Activated CD8-positive, alpha-beta memory T cell treated with anti-CD3 and anti-CD28 coated beads for 36 hours (primary cell): ENCODE results near the gene RADIL. TPM values are rescaled to one million over a fixed set of nuclear protein-coding genes. Genes with fewer than 3 reads are reported as not detected.
"Not testable (repeated sequence)": the region's sequence is repeated elsewhere in the genome, so short reads cannot be mapped to it uniquely, and the experiment has no call there.

Experiments used
- CTCF ChIA-PET: fragments of 350-600 bp; sonication (Branson Sonifier 250); formaldehyde crosslinking; loops from one replicate; lab custom pipeline; 2021; ENCODE audit warnings: antibody characterized with exemption; lab: Charles Lee
- POLR2A ChIA-PET: fragments of 350-600 bp; sonication (Branson Sonifier 250); formaldehyde crosslinking; loops from one replicate; lab custom pipeline; 2021; ENCODE audit warnings: antibody characterized with exemption; lab: Charles Lee
- total RNA-seq, 2 experiments: library from RNA; stranded (reverse); gene quantifications; one replicate each; pipeline ENCODE4 v1.2.3, GENCODE V29; 2021

The RADIL gene
- under 1 TPM; 0.17 to 0.29 TPM for total RNA-seq

DNA sequence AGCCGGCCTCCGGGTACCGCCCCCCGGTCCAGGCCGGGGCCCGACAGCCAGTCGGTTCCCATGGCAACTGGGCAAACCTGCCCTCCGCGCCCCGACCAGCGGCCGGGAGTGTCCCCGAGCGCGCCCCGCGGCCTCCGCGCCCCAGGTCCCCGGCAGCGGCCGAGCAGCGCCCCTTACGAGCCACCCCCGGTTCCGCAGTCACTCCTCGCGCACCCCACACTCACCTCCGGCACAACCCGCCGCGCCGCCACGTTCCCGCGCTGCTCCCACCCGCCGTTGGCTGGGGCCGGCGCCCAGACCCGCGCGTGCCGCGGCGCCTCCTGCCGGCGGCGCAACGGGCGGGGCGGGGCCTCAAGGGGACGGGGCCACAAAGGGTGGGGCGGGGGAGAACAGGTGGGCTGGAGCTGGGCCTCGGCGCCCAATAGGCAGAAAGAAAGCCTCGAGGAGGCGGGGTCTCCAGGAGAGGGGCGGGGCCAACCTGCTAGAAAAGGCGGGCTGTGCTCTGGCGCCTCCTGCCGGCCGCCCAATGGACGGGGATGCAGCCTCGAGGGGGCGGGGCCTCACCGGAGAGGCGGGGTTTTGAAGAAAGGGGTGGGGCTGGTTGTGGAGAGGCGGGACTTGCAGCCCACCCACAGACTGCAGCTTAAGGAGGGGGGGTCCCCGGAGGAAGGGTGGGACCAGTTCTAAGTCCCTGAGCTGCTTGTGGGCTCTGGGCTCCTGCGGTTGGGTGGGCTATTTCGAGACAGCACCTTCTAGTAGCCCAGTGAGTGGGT is at the start of gene RADIL:
Gene RADIL, minus strand, starts transcription at position 345 of the 773 bp plus-strand sequence. CDS start 5,577 bp downstream, outside the sequence.
- CTCF ChIA-PET: interaction anchor here (0.5 to 2.6 kb wide), 11 partner anchors 34 to 1926 kb away, joined by 3 to 14 read pairs (median 3); no protein-coding TSS in a partner anchor
- POLR2A ChIA-PET: interaction anchor here (0.6 kb wide), 1 partner anchor 98 kb away, joined by 3 read pairs; no protein-coding TSS in a partner anchor

- POLR2A ChIA-PET: no interaction called here
- CTCF ChIA-PET: no interaction called here
Measured at GRCh38 chr7:4931943-4932342, 48.4 kb upstream of the RADIL start.

GRCh38 chr7:4929005-4929404 is 45.5 kb upstream of the RADIL start:
- ChIA-PET CTCF (no interaction called here), POLR2A (no interaction called here)

DNA sequence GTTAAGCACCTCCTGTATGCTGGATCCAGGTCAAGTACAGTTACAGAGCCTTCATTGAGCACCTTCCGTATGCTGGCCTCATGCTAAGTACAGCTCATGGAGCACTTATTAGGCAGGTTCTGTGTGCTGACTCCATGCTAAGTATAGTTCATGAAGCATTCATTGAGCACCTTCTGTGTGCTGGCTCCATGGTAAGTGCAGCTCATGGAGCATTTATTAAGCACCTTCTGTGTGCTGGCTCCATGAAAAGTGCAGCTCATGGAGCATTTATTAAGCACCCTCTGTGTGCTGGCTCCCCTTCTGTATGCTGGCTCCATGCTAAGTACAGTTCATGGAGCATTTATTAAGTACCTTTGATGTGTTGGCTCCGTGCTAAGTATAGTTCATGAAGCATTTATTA is 44.9 kb upstream of the RADIL start:
- CTCF ChIA-PET: no interaction called here
- POLR2A ChIA-PET: no interaction called here

DNA sequence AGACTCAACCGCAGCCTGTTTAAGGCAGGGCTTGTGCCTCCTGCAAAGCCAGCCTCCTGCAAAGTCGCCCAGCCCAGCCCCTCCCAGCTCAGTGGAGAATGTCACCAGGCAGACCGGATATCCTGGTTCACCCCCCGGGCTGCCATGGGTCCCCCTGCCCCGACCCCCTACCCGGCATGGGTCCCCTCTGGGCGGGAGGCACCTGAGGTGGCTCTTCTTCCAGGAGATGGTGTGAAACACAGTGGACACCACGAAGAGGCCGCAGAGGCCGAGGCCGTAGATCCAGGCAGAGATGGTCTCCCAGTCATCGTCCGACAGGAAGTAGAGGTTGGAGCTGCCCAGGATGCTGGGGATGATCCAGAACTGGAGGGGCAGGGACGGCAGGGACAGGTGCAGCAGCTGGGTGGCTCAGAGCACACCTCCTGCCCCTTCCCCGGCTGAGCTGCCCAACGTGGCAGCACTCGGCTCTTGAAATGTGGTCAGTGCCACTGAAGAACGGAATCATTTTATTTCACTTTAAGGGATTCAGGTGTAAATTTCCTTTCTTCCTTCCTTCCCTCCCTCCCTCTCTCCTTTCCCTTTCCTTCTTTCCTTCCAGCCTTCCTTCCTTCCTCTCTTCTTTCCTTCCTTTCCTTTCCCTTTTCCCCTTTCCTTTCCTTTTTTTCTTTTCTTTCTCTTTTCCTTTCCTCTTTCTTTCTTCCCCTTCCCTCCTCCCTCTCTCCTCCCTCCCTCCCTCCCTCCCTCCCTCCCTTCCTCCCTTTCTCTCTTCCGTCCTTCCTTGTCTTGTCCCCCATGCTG is 36.7 kb upstream of the RADIL start:
- POLR2A ChIA-PET: no interaction called here

DNA sequence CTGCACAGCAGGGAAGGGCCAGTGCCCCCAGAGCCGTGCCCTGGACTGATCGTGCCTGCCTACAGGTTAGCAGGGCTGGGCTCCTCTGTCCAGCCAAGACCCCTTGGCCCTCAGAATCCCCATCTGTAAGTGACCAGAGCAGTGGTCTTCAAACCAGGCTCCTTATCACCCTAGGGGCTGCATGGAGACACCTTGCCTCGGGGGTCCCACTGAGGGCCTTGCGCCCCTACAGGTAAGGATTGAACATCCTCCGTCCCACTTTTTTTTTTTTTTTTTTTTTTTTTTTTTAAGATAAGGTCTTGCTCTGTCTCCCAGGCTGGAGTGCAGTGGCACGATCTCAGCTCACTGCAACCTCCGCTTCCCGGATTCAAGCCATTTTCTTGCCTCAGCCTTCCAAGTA is 32.6 kb upstream of the RADIL start:
- ChIA-PET POLR2A (no interaction called here), CTCF (no interaction called here)

More for the DNA sequence above, 36.7 kb upstream of the RADIL start:
- CTCF ChIA-PET: no interaction called here

GRCh38 chr7:4911111-4911828 is 27.8 kb upstream of the RADIL start:
- POLR2A ChIA-PET: no interaction called here
- CTCF ChIA-PET: interaction anchor here (0.6 kb wide), 1 partner anchor 343 kb away, joined by 3 read pairs; no protein-coding TSS in a partner anchor

GRCh38 chr7:4906682-4907081 is 23.2 kb upstream of the RADIL start:
- POLR2A ChIA-PET: no interaction called here
- CTCF ChIA-PET: no interaction called here

- POLR2A ChIA-PET: no interaction called here
- CTCF ChIA-PET: no interaction called here
Measured at GRCh38 chr7:4905171-4905570, 21.7 kb upstream of the RADIL start.

GRCh38 chr7:4904346-4904745 is 20.8 kb upstream of the RADIL start:
- CTCF ChIA-PET: no interaction called here
- POLR2A ChIA-PET: no interaction called here

- ChIA-PET POLR2A (no interaction called here), CTCF (no interaction called here)
Measured at GRCh38 chr7:4895766-4896165, 12.2 kb upstream of the RADIL start.

DNA sequence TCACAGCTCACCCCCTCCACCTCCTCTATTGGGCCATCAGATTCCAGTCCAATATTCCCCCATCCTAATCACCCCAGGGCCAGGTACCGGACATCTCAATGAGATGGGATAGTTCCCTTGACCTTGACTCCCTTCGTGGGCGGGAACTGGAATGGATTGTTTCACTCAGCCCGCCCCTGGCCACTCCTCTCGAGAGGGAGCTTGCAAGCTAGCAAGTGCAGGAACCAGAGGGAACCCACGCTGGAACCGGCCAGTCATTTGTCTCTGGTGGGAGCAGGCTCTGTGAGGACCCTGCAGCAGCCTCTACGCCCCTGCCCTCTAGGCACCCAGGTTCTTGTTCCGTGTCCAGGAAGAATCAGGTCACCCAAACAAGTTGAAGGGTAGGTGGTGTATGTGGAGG is 11.0 kb upstream of the RADIL start:
- POLR2A ChIA-PET: no interaction called here
- CTCF ChIA-PET: no interaction called here

DNA sequence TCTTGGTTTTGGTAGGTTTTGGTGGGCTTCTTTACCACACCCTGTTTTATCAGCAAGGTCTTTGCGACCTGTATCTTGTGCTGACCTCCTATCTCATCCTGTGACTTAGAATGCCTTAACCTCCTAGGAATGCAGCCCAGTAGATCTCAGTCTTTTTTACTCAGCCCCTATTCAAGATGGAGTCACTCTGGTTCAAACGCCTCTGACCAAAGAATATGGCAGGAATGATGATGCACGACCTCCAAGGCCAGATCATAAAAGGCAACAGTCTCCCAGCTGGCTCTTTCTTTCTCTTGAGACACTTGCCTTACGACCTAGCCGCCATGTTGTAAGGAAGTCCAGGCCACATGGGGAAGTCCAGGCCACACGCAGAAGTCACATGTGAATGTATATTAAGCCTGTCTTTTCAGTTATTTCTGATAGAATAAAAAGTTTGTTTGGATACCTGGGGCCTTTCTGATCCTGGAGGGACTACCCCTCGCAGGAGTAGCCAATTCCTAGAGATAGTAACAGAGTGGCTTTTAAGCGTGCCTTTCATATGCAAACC is 10.5 kb upstream of the RADIL start:
- ChIA-PET CTCF (no interaction called here), POLR2A (no interaction called here)

- POLR2A ChIA-PET, CTCF ChIA-PET: not testable (repeated sequence)
Measured at GRCh38 chr7:4893188-4893587, 9.7 kb upstream of the RADIL start.

GRCh38 chr7:4891522-4891921 is 8.0 kb upstream of the RADIL start:
- POLR2A ChIA-PET, CTCF ChIA-PET: not testable (repeated sequence)

DNA sequence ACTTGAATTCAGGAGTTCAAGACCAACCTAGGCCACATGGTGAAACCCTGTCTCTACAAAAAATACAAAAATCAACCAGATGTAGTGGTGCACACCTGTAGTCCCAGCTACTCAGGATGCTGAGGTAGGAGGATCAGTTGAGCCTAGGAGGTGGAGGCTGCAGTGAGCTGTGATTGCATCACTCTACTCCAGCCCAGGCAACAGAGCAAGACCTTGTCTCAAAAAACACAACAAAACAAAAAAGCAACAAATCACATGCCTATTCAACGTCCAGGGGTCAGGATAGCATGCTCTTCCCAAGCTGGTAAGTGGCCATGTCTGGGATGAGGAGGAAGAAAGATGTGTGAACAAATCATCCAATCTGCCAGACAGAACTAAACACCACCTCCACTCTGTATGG is 6.2 kb upstream of the RADIL start:
- CTCF ChIA-PET: no interaction called here

GRCh38 chr7:4888161-4888560 is 4.6 kb upstream of the RADIL start:
- ChIA-PET POLR2A (no interaction called here), CTCF (interaction anchor here (0.9 kb wide), 1 partner anchor 89 kb away, joined by 5 read pairs; no protein-coding TSS in a partner anchor)

More for the DNA sequence above, 6.2 kb upstream of the RADIL start:
- POLR2A ChIA-PET: no interaction called here

GRCh38 chr7:4886671-4887070 is 3.2 kb upstream of the RADIL start:
- POLR2A ChIA-PET: no interaction called here
- CTCF ChIA-PET: no interaction called here

DNA sequence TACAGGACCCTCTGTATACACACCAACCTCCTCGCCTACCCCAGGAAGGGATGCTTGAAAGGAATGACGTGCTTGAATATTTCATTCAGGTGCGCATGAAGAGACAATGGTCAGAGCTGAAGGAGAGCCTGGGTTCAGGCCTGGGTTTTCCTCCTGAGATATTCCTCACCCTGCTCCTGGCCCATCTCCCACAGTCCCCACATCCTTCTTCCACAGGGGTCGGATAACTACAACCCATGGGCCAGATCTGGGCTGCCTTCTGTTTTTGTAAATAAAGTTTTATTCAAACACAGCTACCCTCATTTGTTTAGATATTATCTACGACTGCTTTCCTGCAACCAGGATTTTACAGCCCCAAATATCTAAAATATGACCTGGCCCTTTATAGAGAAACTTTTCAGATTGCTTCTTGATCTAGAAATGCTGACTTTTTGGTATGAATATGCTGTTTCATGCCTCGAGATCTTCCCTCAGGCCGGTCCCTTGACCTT is 1.8 kb upstream of the RADIL start:
- CTCF ChIA-PET: interaction anchor here (2.6 kb wide), 1 partner anchor 92 kb away, joined by 8 read pairs; no protein-coding TSS in a partner anchor
- POLR2A ChIA-PET: interaction anchor here (0.6 kb wide), 1 partner anchor 24 kb away, joined by 3 read pairs; the partner anchor contains the start of gene PAPOLB
